Astrocyte (in vitro differentiated cells and primary cell): Measurements from ENCODE around the gene ZRANB1. TPM values are rescaled to one million over a fixed set of nuclear protein-coding genes. Genes with fewer than 3 reads are reported as not detected.
A peak's percentile ranks its signal among the peaks of the same experiment; 100 is the strongest.

ENCODE experiments used
- DNase-seq: peaks from one replicate; pipeline ENCODE4 v3.0.0-alpha.2; 2010; ENCODE audit warnings: low read depth
- FAIRE-seq: peaks from 2 replicates; lab custom pipeline; 2011; peaks lifted over from hg19 to GRCh38; lab: Jason Lieb, UNC
- H2AFZ ChIP-seq: 2 replicates; pipeline ENCODE4 v1.6.0; 2012; ENCODE audit warnings: low read depth, low read length, inconsistent platforms
- H3K27ac ChIP-seq: 2 replicates; pipeline ENCODE4 v1.5.1; 2011; ENCODE audit warnings: low read depth, low read length, inconsistent platforms
- H3K27me3 ChIP-seq: 2 replicates; pipeline ENCODE4 v1.6.0; 2011; ENCODE audit warnings: low read length, inconsistent platforms; ENCODE audit not compliant: insufficient read depth
- H3K36me3 ChIP-seq: 2 replicates; pipeline ENCODE4 v1.5.1; 2011; ENCODE audit warnings: low read length, inconsistent platforms; ENCODE audit not compliant: insufficient read depth
- H3K4me1 ChIP-seq: 2 replicates; pipeline ENCODE4 v1.5.1; 2011; ENCODE audit warnings: low read length, inconsistent platforms; ENCODE audit not compliant: insufficient read depth
- H3K4me2 ChIP-seq: 2 replicates; pipeline ENCODE4 v1.6.0; 2012; ENCODE audit warnings: low read length, inconsistent platforms
- H3K4me3 ChIP-seq: 2 replicates; pipeline ENCODE4 v1.5.1; 2011; ENCODE audit warnings: low read depth, mild to moderate bottlenecking, low read length, inconsistent platforms; ENCODE audit not compliant: insufficient read depth
- H3K79me2 ChIP-seq: 2 replicates; pipeline ENCODE4 v1.6.0; 2012; ENCODE audit warnings: mild to moderate bottlenecking, low read length, inconsistent platforms; ENCODE audit not compliant: insufficient read depth
- H3K9ac ChIP-seq: 2 replicates; pipeline ENCODE4 v1.6.0; 2012; ENCODE audit warnings: mild to moderate bottlenecking, low read length, inconsistent platforms
- H3K9me3 ChIP-seq: 2 replicates; pipeline ENCODE4 v1.5.1; 2012; ENCODE audit warnings: low read depth, mild to moderate bottlenecking, low read length, inconsistent platforms; ENCODE audit not compliant: insufficient read depth
- H4K20me1 ChIP-seq: 2 replicates; pipeline ENCODE4 v1.6.0; 2012; ENCODE audit warnings: low read length, inconsistent platforms; ENCODE audit not compliant: insufficient read depth
- H3K27ac Mint-ChIP-seq: one replicate; pipeline ENCODE4 v1.8.0; 2021; ENCODE audit warnings: mild to moderate bottlenecking, mixed read lengths; ENCODE audit not compliant: unreplicated experiment
- H3K27me3 Mint-ChIP-seq: one replicate; pipeline ENCODE4 v1.8.0; 2021; ENCODE audit warnings: low read depth, mixed read lengths; ENCODE audit not compliant: unreplicated experiment
- H3K36me3 Mint-ChIP-seq: one replicate; pipeline ENCODE4 v1.8.0; 2021; ENCODE audit warnings: low read depth, mixed read lengths; ENCODE audit not compliant: unreplicated experiment
- H3K4me1 Mint-ChIP-seq: one replicate; pipeline ENCODE4 v1.8.0; 2021; ENCODE audit warnings: low read depth, mixed read lengths; ENCODE audit not compliant: unreplicated experiment
- H3K4me3 Mint-ChIP-seq: one replicate; pipeline ENCODE4 v1.8.0; 2021; ENCODE audit warnings: mild to moderate bottlenecking, moderate library complexity, mixed read lengths; ENCODE audit not compliant: unreplicated experiment
- H3K9me3 Mint-ChIP-seq: one replicate; pipeline ENCODE4 v1.8.0; 2021; ENCODE audit warnings: mild to moderate bottlenecking, mixed read lengths; ENCODE audit not compliant: unreplicated experiment
- EZH2 ChIP-seq: IDR thresholded peaks from 2 replicates; pipeline ENCODE4 v1.6.1; 2012; ENCODE audit warnings: mild to moderate bottlenecking, low read length, inconsistent platforms; ENCODE audit not compliant: insufficient read depth
- total RNA-seq: library from RNA; stranded (reverse); gene quantifications from 2 replicates; pipeline ENCODE4 v1.2.1, GENCODE V29; 2021
- TF ChIP-seq, protein P1 (sequence below): IDR thresholded peaks from 2 replicates; pipeline ENCODE4 v1.5.1; 2011; ENCODE audit warnings: low read depth, mild to moderate bottlenecking, inconsistent platforms, low read length, moderate library complexity; ENCODE audit not compliant: insufficient read depth

ZRANB1 gene
- total RNA-seq, 1 donor from 2014 or later, result 24.9 TPM

DNA sequence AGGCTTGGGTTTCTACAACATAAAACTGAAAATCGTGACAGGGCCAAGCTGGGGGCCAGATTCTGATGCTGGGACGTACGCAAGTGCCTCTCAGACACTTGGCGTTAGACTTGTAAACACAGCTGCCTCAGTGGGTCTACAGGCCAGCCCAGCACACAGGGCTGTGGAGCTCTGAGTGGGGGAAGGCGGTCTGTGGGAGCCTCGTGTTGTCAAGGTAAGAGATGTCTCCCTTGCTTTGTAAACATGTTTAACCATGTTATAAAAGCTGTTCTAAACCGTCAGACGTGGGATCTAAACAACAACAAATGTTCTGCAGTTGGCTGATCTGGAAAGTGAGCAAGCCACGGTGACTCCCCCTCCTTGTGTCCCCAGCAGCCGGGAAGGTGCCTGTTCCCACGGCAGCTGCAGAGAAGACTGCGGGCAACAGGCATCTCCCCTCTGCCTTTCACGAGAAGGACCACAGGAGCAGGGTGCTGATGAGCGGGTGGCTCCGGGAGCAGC lies 67.8 kb downstream of the ZRANB1 start:
- Histone ChIP-seq H3K4me1 (peaks cover 2% of the 10 kb centered on the region), H3K4me3 (no peak overlapping the region), H3K4me2 (no peak overlapping the region), H3K36me3 (no peaks in the 10 kb centered on the region), H4K20me1 (peaks cover 94% of the 10 kb centered on the region), H3K9me3 (no peaks in the 10 kb centered on the region), H3K27me3 (no peaks in the 10 kb centered on the region), H3K9ac (no peak overlapping the region), H3K27ac (no peak overlapping the region), H3K79me2 (peaks cover 87% of the 10 kb centered on the region), H2AFZ (no peak overlapping the region)
- Mint-ChIP-seq H3K27ac (no peak overlapping the region), H3K9me3 (no peaks in the 10 kb centered on the region), H3K4me3 (no peak overlapping the region), H3K27me3 (no peaks in the 10 kb centered on the region), H3K4me1 (peaks cover 30% of the 10 kb centered on the region), H3K36me3 (peaks cover 12% of the 10 kb centered on the region)
- no peak for TF ChIP-seq EZH2
- TF ChIP-seq, protein P1, sequence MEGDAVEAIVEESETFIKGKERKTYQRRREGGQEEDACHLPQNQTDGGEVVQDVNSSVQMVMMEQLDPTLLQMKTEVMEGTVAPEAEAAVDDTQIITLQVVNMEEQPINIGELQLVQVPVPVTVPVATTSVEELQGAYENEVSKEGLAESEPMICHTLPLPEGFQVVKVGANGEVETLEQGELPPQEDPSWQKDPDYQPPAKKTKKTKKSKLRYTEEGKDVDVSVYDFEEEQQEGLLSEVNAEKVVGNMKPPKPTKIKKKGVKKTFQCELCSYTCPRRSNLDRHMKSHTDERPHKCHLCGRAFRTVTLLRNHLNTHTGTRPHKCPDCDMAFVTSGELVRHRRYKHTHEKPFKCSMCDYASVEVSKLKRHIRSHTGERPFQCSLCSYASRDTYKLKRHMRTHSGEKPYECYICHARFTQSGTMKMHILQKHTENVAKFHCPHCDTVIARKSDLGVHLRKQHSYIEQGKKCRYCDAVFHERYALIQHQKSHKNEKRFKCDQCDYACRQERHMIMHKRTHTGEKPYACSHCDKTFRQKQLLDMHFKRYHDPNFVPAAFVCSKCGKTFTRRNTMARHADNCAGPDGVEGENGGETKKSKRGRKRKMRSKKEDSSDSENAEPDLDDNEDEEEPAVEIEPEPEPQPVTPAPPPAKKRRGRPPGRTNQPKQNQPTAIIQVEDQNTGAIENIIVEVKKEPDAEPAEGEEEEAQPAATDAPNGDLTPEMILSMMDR, result no peak
- DNase-seq, result no peak
- no peak for FAIRE-seq

DNA sequence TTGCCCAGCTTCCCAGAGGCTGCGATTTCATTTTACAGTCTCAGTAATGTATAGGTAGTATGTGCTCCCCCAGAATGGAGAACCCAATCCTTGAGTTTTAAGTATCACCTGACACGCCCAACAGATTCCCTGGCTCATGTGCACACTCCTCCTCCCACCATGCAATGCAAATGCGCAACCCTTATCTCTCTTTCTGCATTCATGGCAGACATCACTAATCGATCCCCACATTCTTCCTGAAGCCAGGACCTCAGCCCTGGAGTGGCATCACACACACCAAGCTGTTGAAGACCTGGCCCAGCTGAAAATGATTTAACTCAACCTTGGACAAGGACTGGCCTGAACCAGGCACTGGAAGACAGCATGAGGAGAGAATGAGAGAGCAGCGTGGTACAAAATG lies 68.4 kb downstream of the ZRANB1 start:
- FAIRE-seq (no peak), DNase-seq (no peak)
- peaks cover 12% of the 10 kb centered on the region for H3K36me3 Mint-ChIP-seq
- H3K4me3 Mint-ChIP-seq, result no peak overlapping the region
- Histone ChIP-seq H3K4me3 (no peak overlapping the region), H3K79me2 (peaks cover 88% of the 10 kb centered on the region), H3K4me1 (peaks cover 2% of the 10 kb centered on the region), H2AFZ (no peak overlapping the region), H3K36me3 (no peaks in the 10 kb centered on the region), H3K27me3 (no peaks in the 10 kb centered on the region), H4K20me1 (peaks cover 94% of the 10 kb centered on the region), H3K9ac (no peak overlapping the region), H3K9me3 (no peaks in the 10 kb centered on the region), H3K4me2 (no peak overlapping the region), H3K27ac (no peak overlapping the region)
- peaks cover 30% of the 10 kb centered on the region for H3K4me1 Mint-ChIP-seq
- no peaks in the 10 kb centered on the region for H3K9me3 Mint-ChIP-seq
- TF ChIP-seq EZH2, result no peak
- TF ChIP-seq, protein P1, result no peak
- no peak overlapping the region for H3K27ac Mint-ChIP-seq
- H3K27me3 Mint-ChIP-seq, result no peaks in the 10 kb centered on the region

- Histone ChIP-seq H2AFZ (no peak overlapping the region), H4K20me1 (peaks cover 94% of the 10 kb centered on the region), H3K27me3 (no peaks in the 10 kb centered on the region), H3K79me2 (peaks cover 87% of the 10 kb centered on the region), H3K27ac (no peak overlapping the region), H3K36me3 (no peaks in the 10 kb centered on the region), H3K9ac (no peak overlapping the region), H3K4me3 (no peak overlapping the region), H3K9me3 (no peaks in the 10 kb centered on the region), H3K4me2 (no peak overlapping the region), H3K4me1 (peaks cover 2% of the 10 kb centered on the region)
- peak overlapping the region; percentile 66 for H3K27ac Mint-ChIP-seq
- H3K36me3 Mint-ChIP-seq, result peaks cover 10% of the 10 kb centered on the region
- TF ChIP-seq, protein P1, result no peak
- TF ChIP-seq EZH2, result no peak
- no peak for FAIRE-seq
- no peak overlapping the region for H3K4me3 Mint-ChIP-seq
- DNase-seq, result no peak
- H3K27me3 Mint-ChIP-seq, result no peaks in the 10 kb centered on the region
- no peaks in the 10 kb centered on the region for H3K9me3 Mint-ChIP-seq
- peaks cover 29% of the 10 kb centered on the region for H3K4me1 Mint-ChIP-seq
Measured at GRCh38 chr10:125011171-125011925, 69.4 kb downstream of the ZRANB1 start.
